CD8-positive, alpha-beta memory T cell (primary cell): ENCODE measurements around the gene AMPD2. TPM values are rescaled to one million over a fixed set of nuclear protein-coding genes. Genes with fewer than 3 reads are reported as not detected.
A peak's percentile ranks its signal among the peaks of the same experiment; 100 is the strongest.

Source experiments
- CTCF ChIA-PET: fragments of 350-600 bp; sonication (Branson Sonifier 250); formaldehyde crosslinking; loops from one replicate; lab custom pipeline; 2021; ENCODE audit warnings: antibody characterized with exemption; lab: Charles Lee
- POLR2A ChIA-PET: fragments of 350-600 bp; sonication (Branson Sonifier 250); formaldehyde crosslinking; loops from one replicate; lab custom pipeline; 2021; ENCODE audit warnings: antibody characterized with exemption; lab: Charles Lee
- DNase-seq, 5 donors: peaks; one replicate each; pipeline versions ENCODE4 v3.0.0 to v3.0.0-alpha.2; 2020 to 2022; ENCODE audit warnings: mixed read lengths in 1 of 5
- H3K27ac ChIP-seq: one replicate; pipeline ENCODE4 v1.7.0; 2013; ENCODE audit warnings: low read depth, mild to moderate bottlenecking, low read length, moderate library complexity
- H3K27me3 ChIP-seq: 2 replicates; pipeline ENCODE4 v1.7.0; 2013; ENCODE audit warnings: low read length, mild to moderate bottlenecking; ENCODE audit not compliant: insufficient read depth, poor library complexity, severe bottlenecking
- H3K36me3 ChIP-seq: 2 replicates; pipeline ENCODE4 v1.7.0; 2013; ENCODE audit warnings: mild to moderate bottlenecking, low read length, moderate library complexity; ENCODE audit not compliant: insufficient read depth
- H3K4me1 ChIP-seq: 2 replicates; pipeline ENCODE4 v1.7.0; 2013; ENCODE audit warnings: mild to moderate bottlenecking, low read length, moderate library complexity; ENCODE audit not compliant: insufficient read depth
- H3K4me3 ChIP-seq: 2 replicates; pipeline ENCODE4 v1.7.0; 2013; ENCODE audit warnings: mild to moderate bottlenecking, low read length
- H3K9me3 ChIP-seq: 2 replicates; pipeline ENCODE4 v1.7.0; 2013; ENCODE audit warnings: mild to moderate bottlenecking, low read length
- H3K27ac Mint-ChIP-seq, 8 donors: one replicate each; pipeline ENCODE4 v1.8.0; 2020 to 2021; ENCODE audit warnings: mixed read lengths in 8 of 8, mild to moderate bottlenecking in 6 of 8, inconsistent platforms in 3 of 8, moderate library complexity in 3 of 8
- H3K27me3 Mint-ChIP-seq, 2 donors: one replicate each; pipeline ENCODE4 v1.8.0; 2020 to 2021; ENCODE audit warnings: mixed read lengths in 2 of 2, mild to moderate bottlenecking in 1 of 2, moderate library complexity in 1 of 2
- H3K36me3 Mint-ChIP-seq, 3 donors: one replicate each; pipeline ENCODE4 v1.8.0; 2020 to 2021; ENCODE audit warnings: mixed read lengths in 3 of 3, inconsistent platforms in 1 of 3, mild to moderate bottlenecking in 1 of 3
- H3K4me1 Mint-ChIP-seq, 3 donors: one replicate each; pipeline ENCODE4 v1.8.0; 2020 to 2021; ENCODE audit warnings: mixed read lengths in 3 of 3, inconsistent platforms in 1 of 3, mild to moderate bottlenecking in 1 of 3
- H3K4me3 Mint-ChIP-seq, 7 donors: one replicate each; pipeline ENCODE4 v1.8.0; 2020 to 2021; ENCODE audit warnings: mixed read lengths in 7 of 7, mild to moderate bottlenecking in 6 of 7, moderate library complexity in 4 of 7, inconsistent platforms in 2 of 7
- H3K9me3 Mint-ChIP-seq, 5 donors: one replicate each; pipeline ENCODE4 v1.8.0; 2020 to 2022; ENCODE audit warnings: mixed read lengths in 5 of 5, mild to moderate bottlenecking in 3 of 5, moderate library complexity in 2 of 5, inconsistent platforms in 1 of 5
- polyA plus RNA-seq: library from polyadenylated mRNA; unstranded; fragments of 300-500 nt; fragmentation: Illumina TruSeq; gene quantifications from one replicate; pipeline ENCODE4 v1.2.3, GENCODE V29; 2021
- total RNA-seq, 2 experiments: library from RNA; stranded (reverse); gene quantifications; one replicate each; pipeline ENCODE4 v1.2.3, GENCODE V29; 2021

AMPD2 gene
- total RNA-seq (10 to 100 TPM; 69.1 to 91.1 TPM), polyA plus RNA-seq (36.0 TPM)

DNA sequence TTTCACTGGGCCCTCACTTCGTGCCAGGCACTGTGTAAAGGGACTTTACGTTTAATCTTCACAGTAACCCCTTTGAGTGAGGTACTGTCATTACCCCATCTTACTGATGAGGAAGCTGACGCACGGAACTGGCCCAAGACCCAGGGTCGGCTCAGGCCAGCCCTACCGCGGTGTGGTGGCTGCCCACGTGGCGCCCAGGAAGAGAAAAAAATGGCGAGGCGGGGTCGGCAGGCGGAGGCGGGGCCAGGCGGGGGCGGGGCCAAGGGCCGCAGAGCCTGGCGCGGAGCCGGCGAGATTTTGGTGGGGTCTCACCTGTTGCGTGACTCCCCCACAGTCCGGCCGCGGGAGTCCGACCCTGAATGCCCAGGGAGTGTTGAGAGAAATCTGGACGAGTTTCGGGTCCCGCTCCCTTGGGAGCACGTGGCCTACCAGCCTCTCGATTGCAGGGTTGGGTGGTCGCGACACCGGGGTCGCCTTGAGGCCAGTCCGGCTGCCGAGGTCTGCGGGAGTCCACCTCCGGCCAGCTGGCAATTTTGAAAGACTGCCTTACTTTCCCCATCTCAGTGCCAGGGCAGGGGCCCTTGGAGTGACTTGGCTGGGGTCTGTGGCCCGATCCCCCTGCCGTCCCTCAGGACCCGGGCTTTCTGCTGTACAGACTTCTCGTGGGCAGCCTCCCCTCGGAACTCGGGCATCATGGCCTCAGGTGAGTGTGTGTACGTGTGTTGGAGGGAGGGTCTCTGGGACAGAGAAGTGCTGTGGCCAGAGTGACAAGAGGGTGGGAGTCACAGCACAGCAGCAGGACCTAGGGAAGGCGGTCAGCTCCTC lies at the start of gene AMPD2, which contains the start of gene GNAT2:
Gene AMPD2, plus strand, starts transcription at position 262 of the 825 bp plus-strand sequence. CDS start 1,339 bp downstream, outside the sequence.
Gene GNAT2, minus strand, starts transcription at position 41 of the 825 bp plus-strand sequence. CDS start 6,746 bp downstream, outside the sequence.
- Mint-ChIP-seq H3K9me3 (no peaks in the 10 kb centered on the region), H3K27ac (peak within 1 kb of the TSS; percentile 91 to 99 (median 98)), H3K27me3 (peaks cover 0 to 3% of the 10 kb centered on the region in 2 donors), H3K36me3 (peaks cover 0 to 8% (median 0%) of the 10 kb centered on the region in 3 donors), H3K4me1 (peaks cover 61 to 78% (median 67%) of the 10 kb centered on the region in 3 donors), H3K4me3 (peak within 1 kb of the TSS; percentile 91 to 100 (median 97))
- H3K4me3 ChIP-seq = peak within 1 kb of the TSS; percentile 94
- ChIA-PET CTCF (interaction anchor here (1.6 to 8.9 kb wide), 4 partner anchors 11 to 73 kb away, joined by 11 to 52 read pairs (median 12); partner anchors contain the start of gene GNAI3), POLR2A (interaction anchor here (1.1 to 2.4 kb wide), 3 partner anchors 20 to 71 kb away, joined by 4 to 12 read pairs (median 5); partner anchors contain the start of gene GNAI3)
- no peaks in the 10 kb centered on the region for H3K9me3 ChIP-seq
- H3K4me1 ChIP-seq = peaks cover 58% of the 10 kb centered on the region
- H3K27me3 ChIP-seq = no peaks in the 10 kb centered on the region
- no peaks in the 10 kb centered on the region for H3K36me3 ChIP-seq
- H3K27ac ChIP-seq = peak within 1 kb of the TSS; percentile 91
- peak; percentile 66 to 85 (median 74) for DNase-seq

DNA sequence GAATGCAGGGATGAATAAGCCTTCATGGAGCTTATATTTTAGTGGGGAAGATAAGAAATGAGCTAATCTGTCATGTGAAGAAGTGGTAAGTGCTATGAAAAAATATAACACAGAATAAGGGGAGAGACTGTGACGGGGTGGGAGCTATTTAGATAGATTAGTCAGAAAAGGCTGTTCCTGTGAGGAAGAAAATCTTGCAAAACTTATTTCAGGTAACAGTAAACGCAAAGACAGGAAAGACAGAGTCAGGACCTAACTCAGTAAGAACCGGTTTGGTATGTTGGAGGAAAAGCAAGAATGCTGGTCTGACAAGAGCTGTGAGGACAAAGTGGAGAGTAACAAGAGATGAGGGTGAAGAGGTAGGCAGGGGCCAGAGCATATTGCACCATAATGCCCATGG lies 49.2 kb upstream of the AMPD2 start:
- Histone ChIP-seq H3K9me3 (no peaks in the 10 kb centered on the region), H3K4me1 (peaks cover 16% of the 10 kb centered on the region), H3K4me3 (no peak overlapping the region), H3K36me3 (peaks cover 6% of the 10 kb centered on the region), H3K27ac (no peak overlapping the region), H3K27me3 (no peaks in the 10 kb centered on the region)
- Mint-ChIP-seq H3K9me3 (no peaks in the 10 kb centered on the region), H3K27ac (no peak overlapping the region), H3K36me3 (peaks cover 0 to 17% (median 2%) of the 10 kb centered on the region in 3 donors), H3K27me3 (no peaks in the 10 kb centered on the region), H3K4me1 (peaks cover 22 to 36% (median 29%) of the 10 kb centered on the region in 3 donors), H3K4me3 (no peak overlapping the region)
- POLR2A ChIA-PET = no interaction called here
- CTCF ChIA-PET = interaction anchor here (0.8 to 2.4 kb wide), 3 partner anchors 22 to 70 kb away, joined by 3 to 5 read pairs (median 3); partner anchors contain the start of gene GNAI3
- no peak for DNase-seq

- POLR2A ChIA-PET = no interaction called here
- Histone ChIP-seq H3K4me1 (peaks cover 5% of the 10 kb centered on the region), H3K27me3 (no peaks in the 10 kb centered on the region), H3K36me3 (peaks cover 10% of the 10 kb centered on the region), H3K4me3 (no peak overlapping the region), H3K9me3 (no peaks in the 10 kb centered on the region), H3K27ac (no peak overlapping the region)
- Mint-ChIP-seq H3K4me3 (no peak overlapping the region), H3K9me3 (no peaks in the 10 kb centered on the region), H3K27me3 (no peaks in the 10 kb centered on the region), H3K36me3 (peaks cover 2 to 41% (median 6%) of the 10 kb centered on the region in 3 donors), H3K27ac (peak overlapping the region in 1 of 8 donors; percentile 9), H3K4me1 (peaks cover 11 to 21% (median 13%) of the 10 kb centered on the region in 3 donors)
- CTCF ChIA-PET = no interaction called here
- DNase-seq = no peak
Observed at GRCh38 chr1:109573785-109574184, 45.9 kb upstream of the AMPD2 start.

- no peaks in the 10 kb centered on the region for H3K9me3 Mint-ChIP-seq
- H3K27ac ChIP-seq = no peak overlapping the region
- no peaks in the 10 kb centered on the region for H3K27me3 Mint-ChIP-seq
- H3K36me3 Mint-ChIP-seq = peaks cover 9 to 79% (median 23%) of the 10 kb centered on the region in 3 donors
- no peak for DNase-seq
- peaks cover 0 to 6% (median 5%) of the 10 kb centered on the region in 3 donors for H3K4me1 Mint-ChIP-seq
- H3K36me3 ChIP-seq = peaks cover 26% of the 10 kb centered on the region
- H3K27me3 ChIP-seq = no peaks in the 10 kb centered on the region
- ChIA-PET CTCF (no interaction called here), POLR2A (no interaction called here)
- no peak overlapping the region for H3K4me3 ChIP-seq
- H3K27ac Mint-ChIP-seq = peak overlapping the region in 4 of 8 donors; percentile 6 to 56 (median 38)
- no peak overlapping the region for H3K4me3 Mint-ChIP-seq
- no peaks in the 10 kb centered on the region for H3K9me3 ChIP-seq
- H3K4me1 ChIP-seq = no peaks in the 10 kb centered on the region
Observed at GRCh38 chr1:109578947-109579443, 40.6 kb upstream of the AMPD2 start.

DNA sequence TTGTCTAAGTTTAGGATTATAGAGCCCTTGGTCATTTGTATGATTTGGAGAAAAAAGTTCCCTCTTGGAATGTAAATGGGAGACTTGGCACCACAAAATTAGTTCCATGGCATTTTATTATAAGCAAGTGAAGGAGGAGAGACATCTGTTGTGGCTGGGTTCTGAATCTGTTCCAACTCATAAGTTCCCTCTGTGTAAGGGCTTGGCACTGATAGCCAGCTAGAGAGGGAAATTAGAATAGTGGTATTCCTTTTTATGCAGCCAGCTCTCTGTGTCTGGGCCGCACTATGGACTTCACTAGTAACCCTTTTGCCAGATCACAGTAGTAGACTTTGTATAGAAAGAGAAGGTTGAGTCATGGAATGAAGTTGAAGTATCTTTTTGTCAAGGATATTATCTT lies 40.1 kb upstream of the AMPD2 start:
- Mint-ChIP-seq H3K4me1 (peaks cover 0 to 8% (median 5%) of the 10 kb centered on the region in 3 donors), H3K27ac (peak overlapping the region in 1 of 8 donors; percentile 30), H3K9me3 (no peaks in the 10 kb centered on the region), H3K27me3 (no peaks in the 10 kb centered on the region), H3K4me3 (no peak overlapping the region), H3K36me3 (peaks cover 9 to 82% (median 24%) of the 10 kb centered on the region in 3 donors)
- H3K4me1 ChIP-seq = no peaks in the 10 kb centered on the region
- H3K27ac ChIP-seq = no peak overlapping the region
- H3K36me3 ChIP-seq = peaks cover 26% of the 10 kb centered on the region
- no peak overlapping the region for H3K4me3 ChIP-seq
- no peaks in the 10 kb centered on the region for H3K9me3 ChIP-seq
- POLR2A ChIA-PET = interaction anchor here (1.6 kb wide), 1 partner anchor 30 kb away, joined by 4 read pairs; no protein-coding TSS in a partner anchor
- CTCF ChIA-PET = no interaction called here
- no peaks in the 10 kb centered on the region for H3K27me3 ChIP-seq
- DNase-seq = no peak

GRCh38 chr1:109582021-109582420 lies 37.6 kb upstream of the AMPD2 start:
- Mint-ChIP-seq H3K4me3 (no peak overlapping the region), H3K36me3 (peaks cover 17 to 81% (median 33%) of the 10 kb centered on the region in 3 donors), H3K4me1 (peaks cover 0 to 8% (median 4%) of the 10 kb centered on the region in 3 donors), H3K27ac (peak overlapping the region in 2 of 8 donors; percentile 23 to 38), H3K27me3 (no peaks in the 10 kb centered on the region), H3K9me3 (no peaks in the 10 kb centered on the region)
- POLR2A ChIA-PET = no interaction called here
- no peak overlapping the region for H3K27ac ChIP-seq
- no peak overlapping the region for H3K4me3 ChIP-seq
- CTCF ChIA-PET = no interaction called here
- peaks cover 42% of the 10 kb centered on the region for H3K36me3 ChIP-seq
- no peaks in the 10 kb centered on the region for H3K27me3 ChIP-seq
- DNase-seq = no peak
- H3K9me3 ChIP-seq = no peaks in the 10 kb centered on the region
- H3K4me1 ChIP-seq = no peaks in the 10 kb centered on the region

DNA sequence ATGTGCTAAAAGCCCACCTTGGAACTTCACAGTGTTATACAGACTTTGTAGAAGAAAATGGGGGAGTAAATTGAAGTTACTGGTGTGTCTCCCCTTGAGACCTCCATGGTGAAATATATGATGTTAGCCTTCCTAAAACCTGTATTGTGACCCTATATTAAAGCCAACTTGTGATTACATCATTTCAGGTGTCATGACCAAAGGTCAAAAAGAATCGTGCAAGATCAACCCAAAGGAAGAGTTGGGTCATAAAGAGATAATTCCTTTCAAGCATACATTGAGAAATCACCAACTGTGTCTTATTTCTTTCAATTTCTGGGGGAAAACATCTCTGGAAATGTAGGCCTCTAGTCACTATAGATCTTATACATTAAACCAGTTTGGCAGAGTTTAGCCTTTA lies 34.9 kb upstream of the AMPD2 start:
- Mint-ChIP-seq H3K36me3 (peaks cover 12 to 86% (median 37%) of the 10 kb centered on the region in 3 donors), H3K4me3 (no peak overlapping the region), H3K9me3 (no peaks in the 10 kb centered on the region), H3K27me3 (no peaks in the 10 kb centered on the region), H3K27ac (peak overlapping the region in 4 of 8 donors; percentile 6 to 62 (median 28)), H3K4me1 (peaks cover 0 to 8% (median 0%) of the 10 kb centered on the region in 3 donors)
- Histone ChIP-seq H3K4me1 (no peaks in the 10 kb centered on the region), H3K27me3 (no peaks in the 10 kb centered on the region), H3K27ac (no peak overlapping the region), H3K9me3 (no peaks in the 10 kb centered on the region), H3K4me3 (no peak overlapping the region), H3K36me3 (peaks cover 45% of the 10 kb centered on the region)
- DNase-seq = no peak
- ChIA-PET CTCF (no interaction called here), POLR2A (no interaction called here)
